Muscle layer of colon (tissue), 2 donors: Measurements from ENCODE around the gene ZNF573.

ENCODE experiments used
- H3K27ac ChIP-seq: one replicate; pipeline ENCODE4 v1.7.0; 2013; ENCODE audit warnings: low read depth, mild to moderate bottlenecking, low read length, moderate library complexity
- H3K27me3 ChIP-seq, 2 donors: one replicate each; pipeline ENCODE4 v1.7.0; 2013; ENCODE audit warnings: low read length in 2 of 2, mild to moderate bottlenecking in 2 of 2; ENCODE audit not compliant: insufficient read depth in 2 of 2, control insufficient read depth in 1 of 2
- H3K36me3 ChIP-seq: one replicate; pipeline ENCODE4 v1.7.0; 2013; ENCODE audit warnings: mild to moderate bottlenecking, low read length; ENCODE audit not compliant: insufficient read depth
- H3K4me1 ChIP-seq: one replicate; pipeline ENCODE4 v1.7.0; 2013; ENCODE audit warnings: mild to moderate bottlenecking, low read length; ENCODE audit not compliant: insufficient read depth
- H3K4me3 ChIP-seq, 2 donors: one replicate each; pipeline ENCODE4 v1.7.0; 2013; ENCODE audit warnings: low read length in 2 of 2, low read depth in 1 of 2, mild to moderate bottlenecking in 1 of 2, moderate library complexity in 1 of 2
- H3K9ac ChIP-seq: one replicate; pipeline ENCODE4 v1.7.0; 2013; ENCODE audit warnings: low read length
- H3K9me3 ChIP-seq: one replicate; pipeline ENCODE4 v1.7.0; 2013; ENCODE audit warnings: mild to moderate bottlenecking, low read length
- donor health status: abdominal sarcoma.
- donor health status: Adenocarcinoma of cecum.

The ZNF573 gene

DNA sequence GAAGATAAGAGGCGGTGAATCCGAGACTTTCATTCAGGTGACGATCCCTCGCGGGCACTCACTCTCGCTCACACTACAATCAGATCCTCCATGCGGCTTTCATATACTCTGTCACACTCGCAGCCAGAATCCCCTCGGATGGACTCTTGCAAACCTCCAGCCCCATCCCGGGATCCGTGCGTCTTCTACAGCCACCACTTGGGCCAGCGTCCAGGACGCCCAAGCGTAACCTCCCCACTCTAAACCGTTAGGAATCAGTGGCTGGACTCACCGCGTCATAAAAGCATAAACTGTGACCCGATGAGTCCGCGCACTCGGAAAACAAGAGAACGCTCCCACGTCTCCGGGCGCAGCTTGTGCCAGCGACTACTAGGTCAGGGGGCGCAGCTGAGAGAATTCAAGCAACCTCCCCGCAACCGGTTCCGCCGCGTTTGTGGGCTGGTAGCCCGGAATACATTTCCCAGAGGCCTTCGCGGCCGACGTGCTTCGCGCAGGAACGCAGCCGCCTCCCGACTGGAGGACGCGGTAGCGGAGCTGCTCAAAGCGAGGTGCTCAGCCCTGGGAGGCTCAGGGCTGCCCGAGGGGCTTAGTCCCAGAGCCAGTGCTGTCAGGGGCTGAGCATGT lies 87.4 kb downstream of the ZNF573 start:
- Histone ChIP-seq H3K4me1 (no peaks in the 10 kb centered on the region), H3K9ac (peak overlapping the region; percentile 65), H3K36me3 (peaks cover 2% of the 10 kb centered on the region), H3K9me3 (no peaks in the 10 kb centered on the region), H3K4me3 (peak overlapping the region; percentile 44 to 94), H3K27me3 (no peaks in the 10 kb centered on the region), H3K27ac (peak overlapping the region; percentile 59)
